Measurements from ENCODE around the gene CDHR5.

Gene CDHR5

DNA sequence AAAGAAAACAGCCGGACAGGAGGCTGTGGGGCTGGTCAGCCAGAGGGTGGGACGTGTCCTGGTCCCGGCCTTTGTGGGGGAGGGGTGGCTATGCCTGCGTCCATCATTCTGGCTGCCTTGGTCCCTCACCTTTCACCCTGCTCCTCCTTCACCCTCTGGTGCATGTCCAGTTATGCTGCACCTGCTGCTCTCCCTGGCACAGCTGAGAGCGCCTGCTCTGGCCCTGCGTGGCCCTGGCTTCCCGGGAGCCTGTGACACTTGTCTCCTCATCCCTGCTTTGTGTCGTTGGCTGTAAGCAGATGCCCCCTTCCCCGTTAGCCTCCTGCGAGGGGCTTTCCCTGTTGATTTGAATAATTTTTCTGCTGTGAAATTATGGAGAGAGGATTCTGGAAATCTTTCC is 31.8 kb downstream of the CDHR5 start:
- no peak for DNase-seq (ENCODE audit: low read depth)
- TF ChIP-seq, protein P1, sequence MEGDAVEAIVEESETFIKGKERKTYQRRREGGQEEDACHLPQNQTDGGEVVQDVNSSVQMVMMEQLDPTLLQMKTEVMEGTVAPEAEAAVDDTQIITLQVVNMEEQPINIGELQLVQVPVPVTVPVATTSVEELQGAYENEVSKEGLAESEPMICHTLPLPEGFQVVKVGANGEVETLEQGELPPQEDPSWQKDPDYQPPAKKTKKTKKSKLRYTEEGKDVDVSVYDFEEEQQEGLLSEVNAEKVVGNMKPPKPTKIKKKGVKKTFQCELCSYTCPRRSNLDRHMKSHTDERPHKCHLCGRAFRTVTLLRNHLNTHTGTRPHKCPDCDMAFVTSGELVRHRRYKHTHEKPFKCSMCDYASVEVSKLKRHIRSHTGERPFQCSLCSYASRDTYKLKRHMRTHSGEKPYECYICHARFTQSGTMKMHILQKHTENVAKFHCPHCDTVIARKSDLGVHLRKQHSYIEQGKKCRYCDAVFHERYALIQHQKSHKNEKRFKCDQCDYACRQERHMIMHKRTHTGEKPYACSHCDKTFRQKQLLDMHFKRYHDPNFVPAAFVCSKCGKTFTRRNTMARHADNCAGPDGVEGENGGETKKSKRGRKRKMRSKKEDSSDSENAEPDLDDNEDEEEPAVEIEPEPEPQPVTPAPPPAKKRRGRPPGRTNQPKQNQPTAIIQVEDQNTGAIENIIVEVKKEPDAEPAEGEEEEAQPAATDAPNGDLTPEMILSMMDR (IDR thresholded peaks at IDR 0.05; ENCODE audit: low read length, missing control alignments): no peak

GRCh38 chr11:592501-592900 is 32.3 kb downstream of the CDHR5 start:
- no peak overlapping the region for H3K4me3 ChIP-seq (replicated peaks; ENCODE audit: low read depth, low read length)
- TF ChIP-seq, protein P1 (IDR thresholded peaks at IDR 0.05; ENCODE audit: low read length, missing control alignments): no peak
- DNase-seq (ENCODE audit: low read depth): no peak

More for the DNA sequence above, 31.8 kb downstream of the CDHR5 start:
- no peak overlapping the region for H3K4me3 ChIP-seq (replicated peaks; ENCODE audit: low read depth, low read length)

GRCh38 chr11:590997-591396 is 33.8 kb downstream of the CDHR5 start:
- TF ChIP-seq, protein P1 (IDR thresholded peaks at IDR 0.05; ENCODE audit: low read length, missing control alignments): no peak
- no peak overlapping the region for H3K4me3 ChIP-seq (replicated peaks; ENCODE audit: low read depth, low read length)
- no peak for DNase-seq (ENCODE audit: low read depth)

- no peak overlapping the region for H3K4me3 ChIP-seq (replicated peaks; ENCODE audit: low read depth, low read length)
- TF ChIP-seq, protein P1 (IDR thresholded peaks at IDR 0.05; ENCODE audit: low read length, missing control alignments): no peak
- no peak for DNase-seq (ENCODE audit: low read depth)
These were observed 35.0 kb downstream of the CDHR5 start for GRCh38 chr11:589798-590197.

- H3K4me3 ChIP-seq (replicated peaks; ENCODE audit: low read depth, low read length): no peak overlapping the region
- peak; percentile 73 for DNase-seq (ENCODE audit: low read depth)
- TF ChIP-seq, protein P1 (IDR thresholded peaks at IDR 0.05; ENCODE audit: low read length, missing control alignments): no peak
These were observed 36.8 kb downstream of the CDHR5 start for GRCh38 chr11:587978-588380.

DNA sequence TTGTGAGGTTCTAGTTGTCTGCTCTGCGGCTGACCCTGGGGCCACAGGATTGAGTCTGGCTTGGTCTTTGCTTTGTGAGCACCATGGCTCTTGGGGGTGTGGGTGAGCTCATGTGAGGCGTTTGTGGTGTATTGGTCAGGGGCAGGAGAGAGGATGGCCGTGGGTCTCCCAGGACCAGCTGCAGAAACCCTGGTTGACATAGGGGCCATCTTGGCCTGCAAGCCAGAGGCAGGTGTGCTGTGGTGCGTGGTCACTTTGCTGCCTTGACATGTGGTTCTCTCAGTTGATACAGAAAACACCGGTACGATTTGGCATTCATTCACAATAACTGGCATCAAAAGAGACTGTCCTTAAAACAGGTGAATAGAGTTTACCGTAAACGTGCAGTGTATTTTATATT is 37.2 kb downstream of the CDHR5 start:
- no peak for DNase-seq (ENCODE audit: low read depth)
- TF ChIP-seq, protein P1 (IDR thresholded peaks at IDR 0.05; ENCODE audit: low read length, missing control alignments): no peak
- no peak overlapping the region for H3K4me3 ChIP-seq (replicated peaks; ENCODE audit: low read depth, low read length)
